HL-60 (cell line): ENCODE data around the gene TEDC1.

Experiments used
- DNase-seq, 2 experiments: peaks; one replicate each; pipeline ENCODE4 v3.0.0-alpha.2; 2010 to 2020; ENCODE audit warnings: low read depth in 1 of 2, low spot score in 1 of 2
- H3K27ac ChIP-seq: fragments of 250-450 bp; sonication (Bioruptor Pico); replicated peaks from 2 replicates; pipeline ENCODE4 v1.5.1; 2020; ENCODE audit warnings: mild to moderate bottlenecking, moderate library complexity
- H3K27me3 ChIP-seq: fragments of 250-450 bp; sonication (Bioruptor Pico); 2 replicates; pipeline ENCODE4 v1.5.1; 2021; ENCODE audit warnings: mild to moderate bottlenecking, moderate library complexity; ENCODE audit not compliant: insufficient read depth, poor library complexity, severe bottlenecking
- H3K4me3 ChIP-seq: replicated peaks from 2 replicates; pipeline ENCODE4 v1.5.1; 2011; ENCODE audit warnings: mild to moderate bottlenecking, control low read depth, low read length; ENCODE audit not compliant: insufficient read depth
- GABPA ChIP-seq: IDR thresholded peaks from 2 replicates; pipeline ENCODE4 v1.6.1; 2012; ENCODE audit warnings: low read depth
- POLR2AphosphoS5 ChIP-seq: IDR thresholded peaks from 2 replicates; pipeline ENCODE4 v1.6.1; 2012; ENCODE audit warnings: low read depth
- REST ChIP-seq: IDR thresholded peaks from 2 replicates; pipeline ENCODE4 v1.6.1; 2012; ENCODE audit warnings: low read depth; ENCODE audit not compliant: insufficient replicate concordance
- SPI1 ChIP-seq: IDR thresholded peaks from 2 replicates; pipeline ENCODE4 v1.6.1; 2012; ENCODE audit warnings: low read depth, mild to moderate bottlenecking, borderline replicate concordance
- TF ChIP-seq, protein P1 (sequence below): IDR thresholded peaks from one replicate; pipeline ENCODE4 v1.5.1; 2011; ENCODE audit warnings: low read length, control low read depth, inconsistent platforms; ENCODE audit not compliant: insufficient read depth

Gene TEDC1

GRCh38 chr14:105469456-105470349 lies 21.3 kb upstream of the TEDC1 start:
- no peak for DNase-seq
- Histone ChIP-seq H3K27me3 (peaks cover 10% of the 10 kb centered on the region), H3K27ac (no peak overlapping the region), H3K4me3 (no peak overlapping the region)
- no peak for TF ChIP-seq SPI1
- TF ChIP-seq REST, result no peak
- TF ChIP-seq, protein P1, sequence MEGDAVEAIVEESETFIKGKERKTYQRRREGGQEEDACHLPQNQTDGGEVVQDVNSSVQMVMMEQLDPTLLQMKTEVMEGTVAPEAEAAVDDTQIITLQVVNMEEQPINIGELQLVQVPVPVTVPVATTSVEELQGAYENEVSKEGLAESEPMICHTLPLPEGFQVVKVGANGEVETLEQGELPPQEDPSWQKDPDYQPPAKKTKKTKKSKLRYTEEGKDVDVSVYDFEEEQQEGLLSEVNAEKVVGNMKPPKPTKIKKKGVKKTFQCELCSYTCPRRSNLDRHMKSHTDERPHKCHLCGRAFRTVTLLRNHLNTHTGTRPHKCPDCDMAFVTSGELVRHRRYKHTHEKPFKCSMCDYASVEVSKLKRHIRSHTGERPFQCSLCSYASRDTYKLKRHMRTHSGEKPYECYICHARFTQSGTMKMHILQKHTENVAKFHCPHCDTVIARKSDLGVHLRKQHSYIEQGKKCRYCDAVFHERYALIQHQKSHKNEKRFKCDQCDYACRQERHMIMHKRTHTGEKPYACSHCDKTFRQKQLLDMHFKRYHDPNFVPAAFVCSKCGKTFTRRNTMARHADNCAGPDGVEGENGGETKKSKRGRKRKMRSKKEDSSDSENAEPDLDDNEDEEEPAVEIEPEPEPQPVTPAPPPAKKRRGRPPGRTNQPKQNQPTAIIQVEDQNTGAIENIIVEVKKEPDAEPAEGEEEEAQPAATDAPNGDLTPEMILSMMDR, result no peak
- no peak for TF ChIP-seq POLR2AphosphoS5
- no peak for TF ChIP-seq GABPA

DNA sequence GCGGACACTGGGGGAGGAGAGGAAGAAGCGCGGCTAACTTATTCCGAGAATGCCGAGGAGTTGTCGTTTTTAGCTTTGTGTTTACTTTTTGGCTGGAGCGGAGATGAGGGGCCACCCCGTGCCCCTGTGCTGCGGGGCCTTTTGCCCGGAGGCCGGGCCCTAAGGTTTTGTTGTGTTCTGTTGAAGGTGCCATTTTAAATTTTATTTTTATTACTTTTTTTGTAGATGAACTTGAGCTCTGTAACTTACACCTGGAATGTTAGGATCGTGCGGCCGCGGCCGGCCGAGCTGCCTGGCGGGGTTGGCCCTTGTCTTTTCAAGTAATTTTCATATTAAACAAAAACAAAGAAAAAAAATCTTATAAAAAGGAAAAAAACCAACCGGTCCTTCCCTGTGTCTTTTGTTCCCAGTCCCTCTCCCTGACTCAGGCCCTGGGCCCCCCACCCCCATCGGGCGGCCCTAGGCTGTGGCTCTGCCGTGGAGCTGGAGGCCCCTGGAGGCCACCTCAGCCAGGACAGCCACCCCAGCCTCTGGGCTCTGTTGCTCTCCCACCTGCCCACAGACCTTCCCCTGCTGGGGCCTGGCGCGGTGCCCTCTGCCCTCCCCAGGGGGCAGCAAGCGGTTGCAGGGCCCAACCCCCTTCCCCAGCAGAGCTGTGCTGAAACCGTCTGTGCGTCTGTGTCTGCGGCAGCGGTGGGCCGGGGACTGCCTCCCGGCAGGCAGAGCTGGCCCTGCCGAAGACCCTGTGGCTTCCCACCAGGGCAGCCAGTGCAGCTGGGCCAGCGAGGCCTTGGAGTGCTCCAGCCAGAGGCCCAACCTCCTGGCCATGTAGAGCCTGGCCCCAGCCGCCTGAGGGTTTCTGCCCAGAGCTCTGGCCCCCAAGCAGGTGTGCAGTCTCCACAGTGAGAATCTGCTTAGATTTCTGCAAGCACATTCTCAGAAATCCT lies 20.4 kb upstream of the TEDC1 start:
- Histone ChIP-seq H3K27me3 (peaks cover 18% of the 10 kb centered on the region), H3K4me3 (no peak overlapping the region), H3K27ac (no peak overlapping the region)
- TF ChIP-seq, protein P1, result no peak
- TF ChIP-seq SPI1 (no peak), GABPA (no peak), POLR2AphosphoS5 (peak; percentile 44; the same call in 1 of the 2 replicates)
- DNase-seq, result no peak

- H3K27ac ChIP-seq, result no peak overlapping the region
- no peak overlapping the region for H3K4me3 ChIP-seq
- no peak for DNase-seq
- TF ChIP-seq SPI1, result no peak
- TF ChIP-seq, protein P1, result no peak
- no peak for TF ChIP-seq REST
- TF ChIP-seq GABPA, result no peak
- no peak for TF ChIP-seq POLR2AphosphoS5
- H3K27me3 ChIP-seq, result peaks cover 25% of the 10 kb centered on the region
Observed at GRCh38 chr14:105471297-105471821, 19.7 kb upstream of the TEDC1 start.
